Kidney (tissue), 14 donors: Measurements from ENCODE around the gene DRC3. TPM values are rescaled to one million over a fixed set of nuclear protein-coding genes. Genes with fewer than 3 reads are reported as not detected.

ENCODE experiments used
- DNase-seq, 5 donors: peaks; one replicate each; pipeline ENCODE4 v3.0.0-alpha.2; 2013 to 2020
- FAIRE-seq: peaks from 2 replicates; lab custom pipeline; 2012; peaks lifted over from hg19 to GRCh38; lab: Jason Lieb, UNC
- H3K27ac ChIP-seq, 2 donors: one replicate each; pipeline ENCODE4 v1.7.0; 2013; ENCODE audit warnings: low read depth in 2 of 2, low read length in 2 of 2, inconsistent platforms in 1 of 2
- H3K27me3 ChIP-seq: one replicate; pipeline ENCODE4 v1.7.1; 2013; ENCODE audit warnings: low read length, inconsistent platforms; ENCODE audit not compliant: control insufficient read depth, insufficient read depth
- H3K36me3 ChIP-seq, 3 donors: one replicate each; pipeline versions ENCODE4 v1.7.0 to v1.7.1; 2013; ENCODE audit warnings: low read length in 3 of 3, control low read depth in 1 of 3, inconsistent platforms in 1 of 3; ENCODE audit not compliant: insufficient read depth in 3 of 3, control insufficient read depth in 2 of 3
- H3K4me1 ChIP-seq, 3 donors: one replicate each; pipeline versions ENCODE4 v1.7.0 to v1.7.1; 2013; ENCODE audit warnings: low read length in 3 of 3, inconsistent platforms in 1 of 3, low read depth in 1 of 3; ENCODE audit not compliant: control insufficient read depth in 2 of 3, insufficient read depth in 2 of 3
- H3K4me3 ChIP-seq, 3 donors: one replicate each; pipeline versions ENCODE4 v1.7.0 to v1.8.1; 2013; ENCODE audit warnings: low read length in 3 of 3, control low read depth in 1 of 3, inconsistent platforms in 1 of 3
- H3K9ac ChIP-seq, 3 donors: one replicate each; pipeline versions ENCODE4 v1.7.0 to v1.7.1; 2013; ENCODE audit warnings: low read length in 3 of 3, control low read depth in 1 of 3, inconsistent platforms in 1 of 3
- H3K9me3 ChIP-seq, 3 donors: one replicate each; pipeline versions ENCODE4 v1.7.0 to v1.7.1; 2013; ENCODE audit warnings: low read length in 3 of 3, control low read depth in 1 of 3, inconsistent platforms in 1 of 3; ENCODE audit not compliant: control insufficient read depth in 2 of 3, insufficient read depth in 1 of 3
- intact Hi-C: fragments of 100-400 bp; cut with DNase I; formaldehyde crosslinking; loops from one replicate; pipeline ENCODE4 v1.11.1; 2022
- polyA plus RNA-seq: library from polyadenylated mRNA; stranded (reverse); fragments of 350-450 nt; fragmentation: Illumina TruSeq; extraction: RNeasy Lipid Tissue Mini Kit (QIAGEN cat#74804); gene quantifications from one replicate; pipeline ENCODE4 v1.2.3, GENCODE V29; 2014; ENCODE audit warnings: low read depth, low replicate concordance; ENCODE audit not compliant: insufficient read depth
- total RNA-seq: library from RNA; stranded (reverse); fragmentation: NEBNext Ultra II Directional; extraction: Animal tissue kit (Norgen Biotek cat#: 25700); gene quantifications from one replicate; pipeline ENCODE4 v1.2.1, GENCODE V29; 2021
- TF ChIP-seq, protein P1 (sequence below): IDR thresholded peaks from 3 replicates; pipeline ENCODE4 v1.5.1; 2012; ENCODE audit warnings: mild to moderate bottlenecking, moderate library complexity, borderline replicate concordance; ENCODE audit not compliant: insufficient read depth; ENCODE audit errors: extremely low read depth
- donor health status: control.
- donor health status: control.
- donor health status: control.
- donor health status: control.
- donor health status: control.
- donor health status: DM: yes; HTN: yes; CAD: no.
- donor health status: Normal renal cell carcinoma (clear cell type).

The DRC3 gene
- total and polyA plus RNA-seq, 2 donors from 2014 or later = 8.6 to 17.3 TPM

DNA sequence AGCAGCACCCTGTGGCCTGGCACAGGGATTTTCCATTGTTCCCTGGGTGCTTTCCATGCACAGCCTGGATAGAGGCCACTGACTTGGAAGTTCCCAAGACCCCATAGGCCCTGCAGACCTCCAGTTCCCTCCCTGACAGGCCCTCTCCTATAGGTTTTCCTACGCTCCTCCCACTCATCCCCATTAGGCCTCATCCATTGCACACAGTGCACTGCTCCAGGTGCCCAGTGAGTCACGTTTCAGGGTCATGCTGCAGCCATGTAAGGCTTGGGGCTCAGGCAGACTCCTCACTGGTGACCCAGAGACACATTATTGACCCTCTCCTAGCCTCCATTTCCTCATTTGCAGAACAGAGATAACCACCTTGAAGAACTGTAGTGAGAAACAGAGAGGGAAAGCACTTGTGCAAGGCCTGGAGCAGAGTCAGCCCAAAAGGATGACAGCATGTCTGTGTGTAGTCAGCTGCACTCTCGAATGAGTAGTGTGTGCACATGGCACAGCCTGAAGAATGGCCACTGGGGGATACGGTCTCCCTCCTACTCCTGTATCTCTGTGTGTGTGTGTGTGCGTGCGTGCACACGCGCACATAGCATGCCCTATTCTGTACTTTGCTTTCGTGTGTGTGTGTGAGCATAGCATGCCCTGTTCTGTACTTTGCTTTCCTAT is 26.8 kb downstream of the DRC3 start:
- DNase-seq (peak in 1 of 5 donors; percentile 12), FAIRE-seq (no peak)

DNA sequence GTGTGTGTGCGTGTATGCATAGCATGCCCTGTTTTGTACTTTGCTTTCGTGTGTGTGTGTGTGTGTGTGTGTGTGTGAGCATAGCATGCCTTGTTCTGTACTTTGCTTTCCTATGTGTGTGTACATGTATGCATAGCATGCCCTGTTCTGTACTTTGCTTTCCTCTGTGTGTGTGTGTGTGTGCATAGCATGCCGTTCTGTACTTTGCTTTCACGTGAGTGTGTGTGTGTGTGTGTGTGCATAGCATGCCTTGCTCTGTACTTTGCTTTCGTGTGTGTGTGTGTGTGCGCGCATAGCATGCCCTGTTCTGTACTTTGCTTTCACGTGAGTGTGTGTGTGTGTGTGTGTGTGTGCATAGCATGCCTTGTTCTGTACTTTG is 27.4 kb downstream of the DRC3 start:
- DNase-seq (peak in 1 of 5 donors; percentile 21), FAIRE-seq (no peak)
- Histone ChIP-seq H3K9ac (no peak overlapping the region), H3K4me3 (no peak overlapping the region), H3K27ac (no peak overlapping the region), H3K36me3 (peaks cover 0 to 3% (median 0%) of the 10 kb centered on the region in 3 donors), H3K9me3 (no peaks in the 10 kb centered on the region), H3K27me3 (no peaks in the 10 kb centered on the region), H3K4me1 (no peaks in the 10 kb centered on the region)
- intact Hi-C loops = no loop called here
- TF ChIP-seq, protein P1, sequence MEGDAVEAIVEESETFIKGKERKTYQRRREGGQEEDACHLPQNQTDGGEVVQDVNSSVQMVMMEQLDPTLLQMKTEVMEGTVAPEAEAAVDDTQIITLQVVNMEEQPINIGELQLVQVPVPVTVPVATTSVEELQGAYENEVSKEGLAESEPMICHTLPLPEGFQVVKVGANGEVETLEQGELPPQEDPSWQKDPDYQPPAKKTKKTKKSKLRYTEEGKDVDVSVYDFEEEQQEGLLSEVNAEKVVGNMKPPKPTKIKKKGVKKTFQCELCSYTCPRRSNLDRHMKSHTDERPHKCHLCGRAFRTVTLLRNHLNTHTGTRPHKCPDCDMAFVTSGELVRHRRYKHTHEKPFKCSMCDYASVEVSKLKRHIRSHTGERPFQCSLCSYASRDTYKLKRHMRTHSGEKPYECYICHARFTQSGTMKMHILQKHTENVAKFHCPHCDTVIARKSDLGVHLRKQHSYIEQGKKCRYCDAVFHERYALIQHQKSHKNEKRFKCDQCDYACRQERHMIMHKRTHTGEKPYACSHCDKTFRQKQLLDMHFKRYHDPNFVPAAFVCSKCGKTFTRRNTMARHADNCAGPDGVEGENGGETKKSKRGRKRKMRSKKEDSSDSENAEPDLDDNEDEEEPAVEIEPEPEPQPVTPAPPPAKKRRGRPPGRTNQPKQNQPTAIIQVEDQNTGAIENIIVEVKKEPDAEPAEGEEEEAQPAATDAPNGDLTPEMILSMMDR = no peak

More for the DNA sequence above, 26.8 kb downstream of the DRC3 start:
- H3K27ac ChIP-seq = no peak overlapping the region
- H3K36me3 ChIP-seq = peaks cover 0 to 3% (median 0%) of the 10 kb centered on the region in 3 donors
- no peak overlapping the region for H3K9ac ChIP-seq
- no peaks in the 10 kb centered on the region for H3K4me1 ChIP-seq
- H3K9me3 ChIP-seq = no peaks in the 10 kb centered on the region
- TF ChIP-seq, protein P1 = no peak
- no peak overlapping the region for H3K4me3 ChIP-seq
- intact Hi-C loops = no loop called here
- H3K27me3 ChIP-seq = no peaks in the 10 kb centered on the region

DNA sequence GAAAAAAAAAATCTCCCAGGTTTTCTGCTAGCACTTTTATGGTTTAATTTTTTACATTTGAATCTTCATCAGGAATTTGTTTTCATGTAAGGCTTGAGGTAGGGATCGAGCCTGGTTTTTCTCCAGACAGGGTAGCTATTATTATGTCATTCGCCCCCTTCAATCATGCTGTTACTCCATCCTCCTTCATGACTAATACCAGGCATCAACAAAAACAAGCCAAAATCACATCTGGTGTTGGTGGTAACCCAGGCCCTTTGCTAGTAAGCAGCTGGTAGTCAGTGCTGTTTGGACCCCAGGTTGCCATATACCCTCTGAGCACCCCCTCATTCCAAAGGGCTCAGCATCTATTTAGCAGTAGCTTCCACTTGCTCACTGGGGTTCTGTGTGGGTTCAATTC is 29.5 kb downstream of the DRC3 start:
- H3K27ac ChIP-seq = no peak overlapping the region
- H3K9ac ChIP-seq = no peak overlapping the region
- no peaks in the 10 kb centered on the region for H3K9me3 ChIP-seq
- peaks cover 0 to 3% (median 0%) of the 10 kb centered on the region in 3 donors for H3K36me3 ChIP-seq
- H3K4me3 ChIP-seq = no peak overlapping the region
- TF ChIP-seq, protein P1 = no peak
- FAIRE-seq (no peak), DNase-seq (no peak)
- no peaks in the 10 kb centered on the region for H3K27me3 ChIP-seq
- no peaks in the 10 kb centered on the region for H3K4me1 ChIP-seq
- intact Hi-C loops = no loop called here
